HL-60 (cell line): Measurements from ENCODE around the gene TSPAN10.

Experiments used
- GABPA ChIP-seq: IDR thresholded peaks from 2 replicates; pipeline ENCODE4 v1.6.1; 2012; ENCODE audit warnings: low read depth
- TF ChIP-seq, protein P1 (sequence below): IDR thresholded peaks from one replicate; pipeline ENCODE4 v1.5.1; 2011; ENCODE audit warnings: low read length, control low read depth, inconsistent platforms; ENCODE audit not compliant: insufficient read depth

DNA sequence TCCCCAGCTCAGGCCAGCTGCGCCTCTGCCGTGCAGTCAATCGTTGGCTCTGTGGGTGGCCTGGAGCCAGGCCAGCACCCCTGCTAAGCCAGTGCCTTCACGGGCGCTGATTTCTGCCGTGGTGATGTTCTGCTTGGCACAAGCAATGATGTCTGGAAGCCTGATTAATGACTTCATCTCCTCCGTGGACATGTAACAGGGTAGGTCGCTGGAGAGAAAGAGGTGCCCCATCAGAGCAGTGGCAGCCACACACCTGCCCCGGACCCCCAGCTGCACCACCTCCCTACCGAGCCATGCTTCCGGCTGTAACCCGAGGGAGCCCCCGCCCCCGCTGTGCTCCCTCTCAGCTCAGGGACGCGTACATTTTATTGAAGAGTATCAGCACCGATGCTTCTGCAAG lies 44.7 kb downstream of the TSPAN10 start:
- TF ChIP-seq, protein P1, sequence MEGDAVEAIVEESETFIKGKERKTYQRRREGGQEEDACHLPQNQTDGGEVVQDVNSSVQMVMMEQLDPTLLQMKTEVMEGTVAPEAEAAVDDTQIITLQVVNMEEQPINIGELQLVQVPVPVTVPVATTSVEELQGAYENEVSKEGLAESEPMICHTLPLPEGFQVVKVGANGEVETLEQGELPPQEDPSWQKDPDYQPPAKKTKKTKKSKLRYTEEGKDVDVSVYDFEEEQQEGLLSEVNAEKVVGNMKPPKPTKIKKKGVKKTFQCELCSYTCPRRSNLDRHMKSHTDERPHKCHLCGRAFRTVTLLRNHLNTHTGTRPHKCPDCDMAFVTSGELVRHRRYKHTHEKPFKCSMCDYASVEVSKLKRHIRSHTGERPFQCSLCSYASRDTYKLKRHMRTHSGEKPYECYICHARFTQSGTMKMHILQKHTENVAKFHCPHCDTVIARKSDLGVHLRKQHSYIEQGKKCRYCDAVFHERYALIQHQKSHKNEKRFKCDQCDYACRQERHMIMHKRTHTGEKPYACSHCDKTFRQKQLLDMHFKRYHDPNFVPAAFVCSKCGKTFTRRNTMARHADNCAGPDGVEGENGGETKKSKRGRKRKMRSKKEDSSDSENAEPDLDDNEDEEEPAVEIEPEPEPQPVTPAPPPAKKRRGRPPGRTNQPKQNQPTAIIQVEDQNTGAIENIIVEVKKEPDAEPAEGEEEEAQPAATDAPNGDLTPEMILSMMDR = no peak
- no peak for TF ChIP-seq GABPA
